ENCODE data around the gene BAK1.

- TF ChIP-seq POLR2A (IDR thresholded peaks at IDR 0.05) (no peak), CTCF (IDR thresholded peaks at IDR 0.05) (no peak)
Measured at GRCh38 chr6:33546766-33547165, 33.3 kb downstream of the BAK1 start.

All from esophagus squamous epithelium (tissue), 4 donors.